Loucy (cell line): ENCODE results near the gene SETD3.

ENCODE experiments used
- EZH2phosphoT487 ChIP-seq: fragments of 200-600 bp; IDR thresholded peaks from 2 replicates; pipeline ENCODE4 v1.6.1; 2018; ENCODE audit warnings: antibody characterized with exemption, mild to moderate bottlenecking, moderate library complexity, borderline replicate concordance
- TF ChIP-seq, protein P1 (sequence below): fragments of 200-600 bp; sonication (generic); conservative IDR thresholded peaks from 2 replicates; pipeline ENCODE4 v1.5.1; 2014; ENCODE audit warnings: mild to moderate bottlenecking, antibody characterized with exemption, low read length

GRCh38 chr14:99354166-99354875 is 126.3 kb downstream of the SETD3 start:
- TF ChIP-seq, protein P1, sequence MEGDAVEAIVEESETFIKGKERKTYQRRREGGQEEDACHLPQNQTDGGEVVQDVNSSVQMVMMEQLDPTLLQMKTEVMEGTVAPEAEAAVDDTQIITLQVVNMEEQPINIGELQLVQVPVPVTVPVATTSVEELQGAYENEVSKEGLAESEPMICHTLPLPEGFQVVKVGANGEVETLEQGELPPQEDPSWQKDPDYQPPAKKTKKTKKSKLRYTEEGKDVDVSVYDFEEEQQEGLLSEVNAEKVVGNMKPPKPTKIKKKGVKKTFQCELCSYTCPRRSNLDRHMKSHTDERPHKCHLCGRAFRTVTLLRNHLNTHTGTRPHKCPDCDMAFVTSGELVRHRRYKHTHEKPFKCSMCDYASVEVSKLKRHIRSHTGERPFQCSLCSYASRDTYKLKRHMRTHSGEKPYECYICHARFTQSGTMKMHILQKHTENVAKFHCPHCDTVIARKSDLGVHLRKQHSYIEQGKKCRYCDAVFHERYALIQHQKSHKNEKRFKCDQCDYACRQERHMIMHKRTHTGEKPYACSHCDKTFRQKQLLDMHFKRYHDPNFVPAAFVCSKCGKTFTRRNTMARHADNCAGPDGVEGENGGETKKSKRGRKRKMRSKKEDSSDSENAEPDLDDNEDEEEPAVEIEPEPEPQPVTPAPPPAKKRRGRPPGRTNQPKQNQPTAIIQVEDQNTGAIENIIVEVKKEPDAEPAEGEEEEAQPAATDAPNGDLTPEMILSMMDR: no peak
- no peak for TF ChIP-seq EZH2phosphoT487
